Measurements from ENCODE around the gene SIX5.

The SIX5 gene

GRCh38 chr19:45798995-45799517 is 30.0 kb upstream of the SIX5 start:
- H3K27ac ChIP-seq (ENCODE audit: extremely low read depth, low read depth, low read length), result no peak overlapping the region
- ChIA-PET POLR2A (interaction anchor here (0.6 to 2.0 kb wide), 6 partner anchors 14 to 107 kb away, joined by 3 to 37 read pairs (median 4); partner anchors contain the start of genes DMPK, QPCTL, SIX5 and SNRPD2), CTCF (interaction anchor here (0.6 to 8.7 kb wide), 31 partner anchors 9 to 521 kb away, joined by 3 to 80 read pairs (median 4); partner anchors contain the start of genes QPCTL, SIX5, SNRPD2 and SYMPK)
- H3K4me1 ChIP-seq (ENCODE audit: control insufficient read depth, insufficient read depth, low read length), result peaks cover 2% of the 10 kb centered on the region; the same call in 1 of the 2 replicates
- no peaks in the 10 kb centered on the region for H3K9me3 ChIP-seq (ENCODE audit: control insufficient read depth, insufficient read depth, low read depth, low read length)
- no peaks in the 10 kb centered on the region for H3K36me3 ChIP-seq (ENCODE audit: control insufficient read depth in 2 of 2, insufficient read depth in 1 of 2, low read length in 2 of 2)
- H3K4me3 ChIP-seq (ENCODE audit: low read depth, low read length), result no peak overlapping the region
- no peak for TF ChIP-seq ZNF184 (tag by site-specific recombination; IDR thresholded peaks at IDR 0.05)
- TF ChIP-seq ZNF24 (tag by site-specific recombination; IDR thresholded peaks at IDR 0.05), result no peak
- no peak for TF ChIP-seq ZNF76 (tag by site-specific recombination; IDR thresholded peaks at IDR 0.05; ENCODE audit: borderline replicate concordance, low read depth)
- no peak for TF ChIP-seq ZNF138 (tag by site-specific recombination; IDR thresholded peaks at IDR 0.05; ENCODE audit: borderline replicate concordance)
- TF ChIP-seq ZNF398 (tag by site-specific recombination; IDR thresholded peaks at IDR 0.05), result peak; percentile 86
- no peak for TF ChIP-seq ZNF645 (tag by site-specific recombination; IDR thresholded peaks at IDR 0.05)
- TF ChIP-seq ZBTB11 (tag by site-specific recombination; conservative IDR thresholded peaks at IDR 0.05; ENCODE audit: low read depth), result no peak
- TF ChIP-seq KLF8 (tag by site-specific recombination; IDR thresholded peaks at IDR 0.05), result no peak
- 0 out of 2 replicates have a peak, but pooled peaks have one; percentile 47 for TF ChIP-seq WT1 (tag by site-specific recombination; IDR thresholded peaks at IDR 0.05)
- no peak for TF ChIP-seq ZNF580 (tag by site-specific recombination; IDR thresholded peaks at IDR 0.05)
- TF ChIP-seq MEIS1 (CRISPR knock-in tag; IDR thresholded peaks at IDR 0.05; ENCODE audit: borderline replicate concordance), result no peak
- no peak for TF ChIP-seq PBX3 (CRISPR knock-in tag; IDR thresholded peaks at IDR 0.05)
- TF ChIP-seq ZNF248 (tag by site-specific recombination; IDR thresholded peaks at IDR 0.05), result no peak
- TF ChIP-seq EGR2 (tag by site-specific recombination; IDR thresholded peaks at IDR 0.05; ENCODE audit: low read depth), result peak; percentile 95
- TF ChIP-seq ZNF416 (tag by site-specific recombination; IDR thresholded peaks at IDR 0.05), result no peak
- TF ChIP-seq ZIC2 (tag by site-specific recombination; IDR thresholded peaks at IDR 0.05), result peak; percentile 85
- TF ChIP-seq BCL11B (tag by site-specific recombination; IDR thresholded peaks at IDR 0.05; ENCODE audit: low read depth), result no peak
- peak; percentile 80; the same call in 1 of the 2 replicates for TF ChIP-seq ZNF2 (tag by site-specific recombination; IDR thresholded peaks at IDR 0.05)
- no peak for TF ChIP-seq PRDM6 (tag by site-specific recombination; IDR thresholded peaks at IDR 0.05)
- TF ChIP-seq ZNF529 (tag by site-specific recombination; IDR thresholded peaks at IDR 0.05; ENCODE audit: insufficient replicate concordance), result no peak
- TF ChIP-seq ZNF157 (tag by site-specific recombination; IDR thresholded peaks at IDR 0.05), result no peak
- peak; percentile 61 for TF ChIP-seq ZBTB8A (tag by site-specific recombination; IDR thresholded peaks at IDR 0.05)
- no peak for TF ChIP-seq AEBP2 (tag by site-specific recombination; IDR thresholded peaks at IDR 0.05; ENCODE audit: borderline replicate concordance)
- TF ChIP-seq ZBTB17 (tag by site-specific recombination; IDR thresholded peaks at IDR 0.05), result peak; percentile 30; the same call in 1 of the 2 replicates
- TF ChIP-seq GLIS1 (tag by site-specific recombination; IDR thresholded peaks at IDR 0.05), result peak; percentile 74
- no peak for TF ChIP-seq MYNN (tag by site-specific recombination; IDR thresholded peaks at IDR 0.05; ENCODE audit: borderline replicate concordance)
- no peak for TF ChIP-seq FEZF1 (tag by site-specific recombination; IDR thresholded peaks at IDR 0.05)
